K562 (cell line): ENCODE results near the gene NTRK2. TPM values are rescaled to one million over a fixed set of nuclear protein-coding genes. Genes with fewer than 3 reads are reported as not detected.

ENCODE experiments used
- CTCF ChIP-seq, 3 experiments: IDR thresholded peaks in 2 of 3; conservative IDR thresholded peaks in 1 of 3; 2 replicates each; pipeline ENCODE4 v1.5.1; 2011 to 2012; ENCODE audit warnings: low read length in 3 of 3, mild to moderate bottlenecking in 3 of 3, control low read depth in 2 of 3, improper control_type of control experiment in 1 of 3, inconsistent platforms in 1 of 3, low read depth in 1 of 3, mixed read lengths in 1 of 3, moderate library complexity in 1 of 3; ENCODE audit not compliant: insufficient read depth in 2 of 3
- GABPB1 ChIP-seq: sonication (generic); formaldehyde crosslinking; IDR thresholded peaks from 2 replicates; pipeline ENCODE4 v1.8.0; 2022; ENCODE audit warnings: mild to moderate bottlenecking, missing genetic modification reagents
- KDM4B ChIP-seq, 2 experiments: fragments of 450-650 bp in 1 of 2; sonication (generic) in 1 of 2; IDR thresholded peaks; 2 replicates each; pipeline ENCODE4 v1.6.1; 2016 to 2017; ENCODE audit warnings: borderline replicate concordance in 2 of 2, antibody characterized with exemption in 1 of 2, low read depth in 1 of 2, mild to moderate bottlenecking in 1 of 2
- MIER1 ChIP-seq: fragments of 450-650 bp; IDR thresholded peaks from 2 replicates; pipeline ENCODE4 v1.6.1; 2016; ENCODE audit warnings: antibody characterized with exemption, mild to moderate bottlenecking, low read depth
- PTBP1 ChIP-seq: fragments of 200-400 bp; formaldehyde crosslinking; IDR thresholded peaks from 2 replicates; pipeline ENCODE4 v1.6.1; 2017; ENCODE audit warnings: low read depth, low read length
- RFX5 ChIP-seq: IDR thresholded peaks from 2 replicates; pipeline ENCODE4 v1.6.1; 2011; ENCODE audit warnings: low read depth, mild to moderate bottlenecking, improper control_type of control experiment, low read length
- ZBED1 ChIP-seq: IDR thresholded peaks from 2 replicates; pipeline ENCODE4 v1.6.1; 2014
- ZNF263 ChIP-seq: sonication (generic); formaldehyde crosslinking; IDR thresholded peaks from 2 replicates; pipeline ENCODE4 v1.8.0; 2022; ENCODE audit warnings: mild to moderate bottlenecking, missing genetic modification reagents, borderline replicate concordance
- ZNF696 ChIP-seq: fragments of 250-450 bp; sonication (Bioruptor Pico); conservative IDR thresholded peaks from 2 replicates; pipeline ENCODE4 v1.4.0; 2020; ENCODE audit warnings: mild to moderate bottlenecking, moderate library complexity
- polyA plus RNA-seq, 8 experiments: library from polyadenylated mRNA; depleted of rRNA in 4 of 8; stranded (reverse) in 5 of 8; unstranded in 3 of 8; fragments of >200 nt; fragmentation: Nextera tagmentation in 2 of 8; fragmentation: Illumina TruSeq in 1 of 8; extraction: Ambion mirVana in 2 of 8; extraction: Trizol in 1 of 8; gene quantifications; 2 replicates each; pipeline versions ENCODE4 v1.2.1 to v1.2.3, GENCODE V29; 2011 to 2014; ENCODE audit warnings: inconsistent platforms in 1 of 8, missing spikeins in 1 of 8
- total RNA-seq, 7 experiments: library from RNA; depleted of rRNA in 6 of 7; stranded (reverse); fragments of >200 nt in 6 of 7; fragmentation: Illumina TruSeq in 2 of 7; extraction: Trizol in 2 of 7; gene quantifications; 2 replicates each; pipeline versions ENCODE4 v1.2.1 to v1.2.3, GENCODE V29; 2011 to 2021; ENCODE audit warnings: low replicate concordance in 1 of 7
- TF ChIP-seq, protein P1 (sequence below): IDR thresholded peaks from 2 replicates; pipeline ENCODE4 v1.6.1; 2011; ENCODE audit warnings: borderline replicate concordance, low read depth, mild to moderate bottlenecking, moderate library complexity, low read length; ENCODE audit not compliant: insufficient read depth, poor library complexity, severe bottlenecking

Gene NTRK2
- total and polyA plus RNA-seq, 9 of the 15 experiments (the other 6 are each of a cell fraction or from before 2014, with no cell fraction given): not detected

DNA sequence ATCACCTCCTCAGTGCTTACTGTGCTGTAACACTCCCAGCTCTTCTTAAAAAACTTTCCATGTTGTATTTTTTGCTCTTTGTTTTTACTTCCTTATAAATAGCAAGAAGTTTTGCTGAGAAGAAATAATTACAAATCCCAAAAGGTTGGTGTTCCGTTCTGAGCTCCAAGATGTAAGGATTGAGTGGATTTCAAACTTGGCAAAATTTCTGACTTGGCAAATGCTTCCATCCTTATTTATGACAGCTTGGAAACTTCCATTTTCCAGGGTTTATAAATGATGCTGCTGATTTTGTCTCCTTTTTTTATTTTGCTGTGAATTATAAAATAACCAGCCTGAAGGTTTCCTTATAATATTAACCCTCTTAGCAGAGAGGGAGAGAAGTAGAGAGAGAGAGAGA is 151.9 kb downstream of the NTRK2 start (continued):
- TF ChIP-seq PTBP1: no peak
- TF ChIP-seq, protein P1, sequence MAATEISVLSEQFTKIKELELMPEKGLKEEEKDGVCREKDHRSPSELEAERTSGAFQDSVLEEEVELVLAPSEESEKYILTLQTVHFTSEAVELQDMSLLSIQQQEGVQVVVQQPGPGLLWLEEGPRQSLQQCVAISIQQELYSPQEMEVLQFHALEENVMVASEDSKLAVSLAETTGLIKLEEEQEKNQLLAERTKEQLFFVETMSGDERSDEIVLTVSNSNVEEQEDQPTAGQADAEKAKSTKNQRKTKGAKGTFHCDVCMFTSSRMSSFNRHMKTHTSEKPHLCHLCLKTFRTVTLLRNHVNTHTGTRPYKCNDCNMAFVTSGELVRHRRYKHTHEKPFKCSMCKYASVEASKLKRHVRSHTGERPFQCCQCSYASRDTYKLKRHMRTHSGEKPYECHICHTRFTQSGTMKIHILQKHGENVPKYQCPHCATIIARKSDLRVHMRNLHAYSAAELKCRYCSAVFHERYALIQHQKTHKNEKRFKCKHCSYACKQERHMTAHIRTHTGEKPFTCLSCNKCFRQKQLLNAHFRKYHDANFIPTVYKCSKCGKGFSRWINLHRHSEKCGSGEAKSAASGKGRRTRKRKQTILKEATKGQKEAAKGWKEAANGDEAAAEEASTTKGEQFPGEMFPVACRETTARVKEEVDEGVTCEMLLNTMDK: no peak
- no peak for TF ChIP-seq KDM4B (IDR thresholded peaks at IDR 0.05; ENCODE audit: borderline replicate concordance in 2 of 2, low read depth in 1 of 2)
- TF ChIP-seq GABPB1 (CRISPR knock-in tag): no peak
- no peak for TF ChIP-seq ZNF263 (CRISPR knock-in tag)
- TF ChIP-seq CTCF (IDR thresholded peaks at IDR 0.05 in 2 of 3, conservative IDR thresholded peaks at IDR 0.05 in 1 of 3; ENCODE audit: insufficient read depth in 2 of 3, low read depth in 1 of 3, low read length in 3 of 3): no peak
- no peak for TF ChIP-seq ZNF696 (CRISPR knock-in tag)
- no peak for TF ChIP-seq MIER1
- TF ChIP-seq RFX5: no peak
- TF ChIP-seq ZBED1: no peak
